Endothelial cell (in vitro differentiated cells): Measurements from ENCODE around the gene FOXJ2. TPM values are rescaled to one million over a fixed set of nuclear protein-coding genes. Genes with fewer than 3 reads are reported as not detected.

ENCODE experiments used
- DNase-seq: peaks from one replicate; pipeline ENCODE4 v3.0.0; 2021; ENCODE audit warnings: low spot score
- H3K27ac Mint-ChIP-seq: one replicate; pipeline ENCODE4 v1.8.0; 2021; ENCODE audit warnings: mixed read lengths, inconsistent platforms; ENCODE audit not compliant: unreplicated experiment
- H3K27me3 Mint-ChIP-seq: one replicate; pipeline ENCODE4 v1.8.0; 2021; ENCODE audit warnings: mild to moderate bottlenecking, moderate library complexity, mixed read lengths, inconsistent platforms; ENCODE audit not compliant: unreplicated experiment
- H3K36me3 Mint-ChIP-seq: one replicate; pipeline ENCODE4 v1.8.0; 2021; ENCODE audit warnings: mild to moderate bottlenecking, low read depth, mixed read lengths, inconsistent platforms; ENCODE audit not compliant: unreplicated experiment
- H3K4me1 Mint-ChIP-seq: one replicate; pipeline ENCODE4 v1.8.0; 2021; ENCODE audit warnings: mild to moderate bottlenecking, mixed read lengths, inconsistent platforms; ENCODE audit not compliant: unreplicated experiment
- H3K4me3 Mint-ChIP-seq: one replicate; pipeline ENCODE4 v1.8.0; 2021; ENCODE audit warnings: mild to moderate bottlenecking, mixed read lengths, inconsistent platforms; ENCODE audit not compliant: unreplicated experiment
- H3K9me3 Mint-ChIP-seq: one replicate; pipeline ENCODE4 v1.8.0; 2021; ENCODE audit warnings: mixed read lengths, inconsistent platforms; ENCODE audit not compliant: unreplicated experiment
- CTCF ChIP-seq: fragments of 200-600 bp; sonication (generic); IDR thresholded peaks from one replicate; pipeline ENCODE4 v1.5.0; 2021; ENCODE audit warnings: antibody characterized with exemption; ENCODE audit not compliant: unreplicated experiment
- total RNA-seq: library from RNA; stranded (reverse); fragmentation: NEBNext Ultra II Directional; extraction: Animal tissue kit (Norgen Biotek cat#: 25700); gene quantifications from one replicate; pipeline ENCODE4 v1.2.1, GENCODE V29; 2021; ENCODE audit not compliant: unreplicated experiment

Gene FOXJ2
- total RNA-seq, 1 donor from 2014 or later: 42.7 TPM

GRCh38 chr12:8077207-8077606 lies 44.7 kb downstream of the FOXJ2 start:
- peaks cover 13% of the 10 kb centered on the region for H3K4me1 Mint-ChIP-seq
- no peaks in the 10 kb centered on the region for H3K9me3 Mint-ChIP-seq

GRCh38 chr12:8078398-8078797 lies 45.9 kb downstream of the FOXJ2 start:
- peak; percentile 67 for TF ChIP-seq CTCF
- peak; percentile 54 for DNase-seq
- H3K4me1 Mint-ChIP-seq: peaks cover 22% of the 10 kb centered on the region
- no peaks in the 10 kb centered on the region for H3K36me3 Mint-ChIP-seq
- H3K27me3 Mint-ChIP-seq: peaks cover 3% of the 10 kb centered on the region
- no peak overlapping the region for H3K4me3 Mint-ChIP-seq
- no peaks in the 10 kb centered on the region for H3K9me3 Mint-ChIP-seq
- H3K27ac Mint-ChIP-seq: no peak overlapping the region

More at GRCh38 chr12:8077207-8077606, 44.7 kb downstream of the FOXJ2 start:
- Mint-ChIP-seq H3K36me3 (no peaks in the 10 kb centered on the region), H3K27me3 (no peaks in the 10 kb centered on the region), H3K27ac (no peak overlapping the region), H3K4me3 (no peak overlapping the region)
- no peak for TF ChIP-seq CTCF
- DNase-seq: no peak

- peaks cover 3% of the 10 kb centered on the region for H3K27me3 Mint-ChIP-seq
- peaks cover 22% of the 10 kb centered on the region for H3K4me1 Mint-ChIP-seq
- DNase-seq: no peak
- H3K36me3 Mint-ChIP-seq: no peaks in the 10 kb centered on the region
- no peaks in the 10 kb centered on the region for H3K9me3 Mint-ChIP-seq
- H3K4me3 Mint-ChIP-seq: no peak overlapping the region
- H3K27ac Mint-ChIP-seq: no peak overlapping the region
- TF ChIP-seq CTCF: no peak
Measured at GRCh38 chr12:8078916-8079315, 46.4 kb downstream of the FOXJ2 start.

GRCh38 chr12:8080120-8080519 lies 47.6 kb downstream of the FOXJ2 start:
- Mint-ChIP-seq H3K4me1 (peaks cover 25% of the 10 kb centered on the region), H3K27me3 (peaks cover 3% of the 10 kb centered on the region), H3K36me3 (no peaks in the 10 kb centered on the region), H3K4me3 (no peak overlapping the region), H3K9me3 (no peaks in the 10 kb centered on the region), H3K27ac (no peak overlapping the region)
- DNase-seq: no peak
- no peak for TF ChIP-seq CTCF

- no peak for DNase-seq
- Mint-ChIP-seq H3K9me3 (no peaks in the 10 kb centered on the region), H3K4me1 (peaks cover 25% of the 10 kb centered on the region), H3K27ac (peak overlapping the region; percentile 70), H3K4me3 (peak overlapping the region; percentile 99), H3K36me3 (no peaks in the 10 kb centered on the region), H3K27me3 (peaks cover 3% of the 10 kb centered on the region)
- no peak for TF ChIP-seq CTCF
Measured at GRCh38 chr12:8081251-8081920, 48.9 kb downstream of the FOXJ2 start.
